ENCODE measurements around the gene SCYGR7. TPM values are rescaled to one million over a fixed set of nuclear protein-coding genes. Genes with fewer than 3 reads are reported as not detected.

Gene SCYGR7
- total and polyA plus RNA-seq, 2 of the 13 experiments (the other 11 are each of a cell fraction or from before 2014, with no cell fraction given) = not detected

GRCh38 chr2:227706859-227707258 is 21.3 kb upstream of the SCYGR7 start (continued):
- TF ChIP-seq AHDC1 (CRISPR knock-in tag; IDR thresholded peaks at IDR 0.05; ENCODE audit: borderline replicate concordance) (peak; percentile 78), ZNF746 (CRISPR knock-in tag; IDR thresholded peaks at IDR 0.05) (no peak), ADNP (CRISPR knock-in tag; IDR thresholded peaks at IDR 0.05) (no peak), HMGXB4 (CRISPR knock-in tag; IDR thresholded peaks at IDR 0.05; ENCODE audit: borderline replicate concordance in 1 of 2, low read depth in 1 of 2) (peak in 1 of 2 experiments; percentile 35; a peak in 1 of 4 replicates), ZNF891 (CRISPR knock-in tag; IDR thresholded peaks at IDR 0.05) (no peak), CHD4 (IDR thresholded peaks at IDR 0.05; ENCODE audit: borderline replicate concordance, low read length) (no peak), ESRRA (CRISPR knock-in tag; IDR thresholded peaks at IDR 0.05; ENCODE audit: low read depth) (peak; percentile 96), POLR2AphosphoS5 (IDR thresholded peaks at IDR 0.05; ENCODE audit: low read depth, low read length) (no peak), PPARG (CRISPR knock-in tag; conservative IDR thresholded peaks at IDR 0.05) (peak; percentile 89), ZNF124 (CRISPR knock-in tag; IDR thresholded peaks at IDR 0.05) (0 out of 2 replicates have a peak, but pooled peaks have one; percentile 19), NRL (CRISPR knock-in tag; IDR thresholded peaks at IDR 0.05; ENCODE audit: borderline replicate concordance) (no peak), ZNF317 (CRISPR knock-in tag; IDR thresholded peaks at IDR 0.05) (no peak), ZNF496 (CRISPR knock-in tag; IDR thresholded peaks at IDR 0.05; ENCODE audit: insufficient replicate concordance) (no peak), ZNF281 (CRISPR knock-in tag; IDR thresholded peaks at IDR 0.05; ENCODE audit: borderline replicate concordance) (no peak), ZNF747 (CRISPR knock-in tag; IDR thresholded peaks at IDR 0.05; ENCODE audit: borderline replicate concordance) (no peak), TOE1 (CRISPR knock-in tag; IDR thresholded peaks at IDR 0.05) (no peak), SALL1 (CRISPR knock-in tag; IDR thresholded peaks at IDR 0.05) (peak; percentile 96), ZNF430 (CRISPR knock-in tag; IDR thresholded peaks at IDR 0.05) (peak; percentile 73)
